ENCODE data around the gene ENAM.

GRCh38 chr4:70680934-70681333 lies 52.4 kb downstream of the ENAM start:
- no peak for TF ChIP-seq MAX (IDR thresholded peaks at IDR 0.05; ENCODE audit: low read depth)
- TF ChIP-seq CTCF (IDR thresholded peaks at IDR 0.05), result no peak
- no peak for TF ChIP-seq POLR2AphosphoS5 (IDR thresholded peaks at IDR 0.05; ENCODE audit: low read depth, low read length)
- no peak for TF ChIP-seq TAF1 (IDR thresholded peaks at IDR 0.05; ENCODE audit: borderline replicate concordance, low read depth, low read length)
- no peak for TF ChIP-seq EP300 (IDR thresholded peaks at IDR 0.05; ENCODE audit: borderline replicate concordance in 1 of 2, low read depth in 1 of 2, low read length in 1 of 2)
- TF ChIP-seq FOSL2 (IDR thresholded peaks at IDR 0.05; ENCODE audit: borderline replicate concordance, low read depth), result no peak
- no peak for TF ChIP-seq SIN3A (IDR thresholded peaks at IDR 0.05; ENCODE audit: borderline replicate concordance, low read depth, low read length)
- no peak for TF ChIP-seq GABPA (IDR thresholded peaks at IDR 0.05; ENCODE audit: low read depth)
- TF ChIP-seq RAD21 (IDR thresholded peaks at IDR 0.05; ENCODE audit: low read length), result no peak
- no peak for TF ChIP-seq IRF3 (IDR thresholded peaks at IDR 0.05; ENCODE audit: low read depth, low read length)
- TF ChIP-seq USF2 (IDR thresholded peaks at IDR 0.05; ENCODE audit: borderline replicate concordance, low read depth, low read length), result no peak
- no peak for TF ChIP-seq RFX5 (IDR thresholded peaks at IDR 0.05; ENCODE audit: low read length)
